ENCODE data around the gene FAM193A.

DNA sequence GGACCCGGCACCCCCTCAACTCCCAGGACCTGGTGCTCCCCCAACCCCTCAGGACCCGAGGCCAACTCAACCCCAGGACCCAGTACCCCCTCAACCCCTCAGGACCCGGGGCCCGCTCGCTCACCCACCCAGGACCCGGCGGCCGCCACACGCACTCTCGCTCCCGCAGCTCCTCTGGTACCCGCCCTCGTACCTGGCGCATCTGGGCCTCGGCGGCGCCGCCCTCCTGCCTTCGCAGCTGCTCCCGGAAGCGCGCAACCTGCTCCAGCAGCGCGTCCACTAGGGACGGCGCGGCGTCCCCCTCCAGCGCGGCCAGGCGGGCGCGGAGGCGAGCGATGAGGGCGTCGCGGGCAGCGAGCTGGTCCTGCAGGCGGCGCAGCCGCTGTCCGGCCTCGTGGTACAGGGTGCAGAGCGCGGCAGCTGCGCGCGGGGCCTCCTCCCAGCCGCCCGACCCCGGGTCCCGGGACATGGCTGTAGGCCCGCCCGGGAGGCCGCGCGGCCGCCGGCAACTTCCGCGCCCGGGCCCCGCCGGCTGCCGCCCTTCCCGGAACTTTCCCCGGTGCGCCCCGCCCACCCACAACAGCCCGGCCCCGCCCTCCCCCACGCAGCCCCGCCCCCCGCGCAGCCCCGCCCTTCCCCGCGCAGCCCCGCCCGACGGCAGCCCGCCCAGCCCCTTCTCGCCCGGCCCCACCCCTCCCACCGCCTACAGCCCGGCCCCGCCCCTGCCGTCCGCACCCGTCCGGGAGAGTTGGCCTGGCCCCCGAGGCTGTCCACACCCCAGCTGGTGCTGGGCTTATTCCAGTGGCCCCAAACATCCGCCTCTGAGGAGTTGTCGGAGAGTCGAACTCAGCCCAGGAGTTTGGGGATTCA lies 219.6 kb downstream of the FAM193A start, which contains the start of gene TNIP2:
- peak; percentile 52 to 64 for TF ChIP-seq POLR2A (IDR thresholded peaks at IDR 0.05)
- TF ChIP-seq, protein P1, sequence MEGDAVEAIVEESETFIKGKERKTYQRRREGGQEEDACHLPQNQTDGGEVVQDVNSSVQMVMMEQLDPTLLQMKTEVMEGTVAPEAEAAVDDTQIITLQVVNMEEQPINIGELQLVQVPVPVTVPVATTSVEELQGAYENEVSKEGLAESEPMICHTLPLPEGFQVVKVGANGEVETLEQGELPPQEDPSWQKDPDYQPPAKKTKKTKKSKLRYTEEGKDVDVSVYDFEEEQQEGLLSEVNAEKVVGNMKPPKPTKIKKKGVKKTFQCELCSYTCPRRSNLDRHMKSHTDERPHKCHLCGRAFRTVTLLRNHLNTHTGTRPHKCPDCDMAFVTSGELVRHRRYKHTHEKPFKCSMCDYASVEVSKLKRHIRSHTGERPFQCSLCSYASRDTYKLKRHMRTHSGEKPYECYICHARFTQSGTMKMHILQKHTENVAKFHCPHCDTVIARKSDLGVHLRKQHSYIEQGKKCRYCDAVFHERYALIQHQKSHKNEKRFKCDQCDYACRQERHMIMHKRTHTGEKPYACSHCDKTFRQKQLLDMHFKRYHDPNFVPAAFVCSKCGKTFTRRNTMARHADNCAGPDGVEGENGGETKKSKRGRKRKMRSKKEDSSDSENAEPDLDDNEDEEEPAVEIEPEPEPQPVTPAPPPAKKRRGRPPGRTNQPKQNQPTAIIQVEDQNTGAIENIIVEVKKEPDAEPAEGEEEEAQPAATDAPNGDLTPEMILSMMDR (IDR thresholded peaks at IDR 0.05): peak in 5 of 6 experiments; percentile 30 to 77 (median 34)

All from adrenal gland (tissue), 5 donors.